PFSK-1 (cell line): Measurements from ENCODE around the gene ARHGAP6.

Source experiments
- FOXP2 ChIP-seq: optimal IDR thresholded peaks from 2 replicates; pipeline ENCODE3; 2011; ENCODE audit warnings: borderline replicate concordance, control low read depth, inconsistent platforms; ENCODE audit not compliant: insufficient read depth; ENCODE audit errors: extremely low read length, extremely low read depth
- POLR2AphosphoS5 ChIP-seq: IDR thresholded peaks from 2 replicates; pipeline ENCODE4 v1.6.1; 2012; ENCODE audit warnings: low read depth, mild to moderate bottlenecking, control low read depth, low read length, moderate library complexity
- SIN3A ChIP-seq: IDR thresholded peaks from 2 replicates; pipeline ENCODE4 v1.6.1; 2012; ENCODE audit warnings: mild to moderate bottlenecking, low read length, moderate library complexity, borderline replicate concordance; ENCODE audit not compliant: insufficient read depth
- TAF1 ChIP-seq: IDR thresholded peaks from 2 replicates; pipeline ENCODE4 v1.6.1; 2012; ENCODE audit warnings: low read length, control low read depth, borderline replicate concordance; ENCODE audit not compliant: insufficient read depth
- TF ChIP-seq, protein P1 (sequence below), 2 experiments: IDR thresholded peaks; 2 replicates each; pipeline versions ENCODE4 v1.6.1 to v1.8.0; 2011 to 2012; ENCODE audit warnings: low read depth in 2 of 2, low read length in 2 of 2, control low read depth in 1 of 2, inconsistent platforms in 1 of 2, mild to moderate bottlenecking in 1 of 2, moderate library complexity in 1 of 2; ENCODE audit not compliant: insufficient read depth in 1 of 2

ARHGAP6 gene

GRCh38 chrX:11089802-11090201 lies 575.9 kb downstream of the ARHGAP6 start:
- TF ChIP-seq TAF1 (no peak), POLR2AphosphoS5 (no peak), FOXP2 (no peak), SIN3A (no peak)
- TF ChIP-seq, protein P1, sequence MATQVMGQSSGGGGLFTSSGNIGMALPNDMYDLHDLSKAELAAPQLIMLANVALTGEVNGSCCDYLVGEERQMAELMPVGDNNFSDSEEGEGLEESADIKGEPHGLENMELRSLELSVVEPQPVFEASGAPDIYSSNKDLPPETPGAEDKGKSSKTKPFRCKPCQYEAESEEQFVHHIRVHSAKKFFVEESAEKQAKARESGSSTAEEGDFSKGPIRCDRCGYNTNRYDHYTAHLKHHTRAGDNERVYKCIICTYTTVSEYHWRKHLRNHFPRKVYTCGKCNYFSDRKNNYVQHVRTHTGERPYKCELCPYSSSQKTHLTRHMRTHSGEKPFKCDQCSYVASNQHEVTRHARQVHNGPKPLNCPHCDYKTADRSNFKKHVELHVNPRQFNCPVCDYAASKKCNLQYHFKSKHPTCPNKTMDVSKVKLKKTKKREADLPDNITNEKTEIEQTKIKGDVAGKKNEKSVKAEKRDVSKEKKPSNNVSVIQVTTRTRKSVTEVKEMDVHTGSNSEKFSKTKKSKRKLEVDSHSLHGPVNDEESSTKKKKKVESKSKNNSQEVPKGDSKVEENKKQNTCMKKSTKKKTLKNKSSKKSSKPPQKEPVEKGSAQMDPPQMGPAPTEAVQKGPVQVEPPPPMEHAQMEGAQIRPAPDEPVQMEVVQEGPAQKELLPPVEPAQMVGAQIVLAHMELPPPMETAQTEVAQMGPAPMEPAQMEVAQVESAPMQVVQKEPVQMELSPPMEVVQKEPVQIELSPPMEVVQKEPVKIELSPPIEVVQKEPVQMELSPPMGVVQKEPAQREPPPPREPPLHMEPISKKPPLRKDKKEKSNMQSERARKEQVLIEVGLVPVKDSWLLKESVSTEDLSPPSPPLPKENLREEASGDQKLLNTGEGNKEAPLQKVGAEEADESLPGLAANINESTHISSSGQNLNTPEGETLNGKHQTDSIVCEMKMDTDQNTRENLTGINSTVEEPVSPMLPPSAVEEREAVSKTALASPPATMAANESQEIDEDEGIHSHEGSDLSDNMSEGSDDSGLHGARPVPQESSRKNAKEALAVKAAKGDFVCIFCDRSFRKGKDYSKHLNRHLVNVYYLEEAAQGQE (IDR thresholded peaks at IDR 0.05; ENCODE audit: insufficient read depth in 1 of 2, low read depth in 2 of 2, low read length in 2 of 2), result no peak
